IPS-15b (cell line): Measurements from ENCODE around the gene RHBDF1.
"Not testable (repeated sequence)": the region's sequence is repeated elsewhere in the genome, so short reads cannot be mapped to it uniquely, and the experiment has no call there.

Experiments
- H3K27me3 ChIP-seq: one replicate; pipeline ENCODE4 v1.6.1; 2013; ENCODE audit warnings: low read length; ENCODE audit not compliant: control insufficient read depth, insufficient read depth
- H3K36me3 ChIP-seq: one replicate; pipeline ENCODE4 v1.6.1; 2013; ENCODE audit warnings: low read length; ENCODE audit not compliant: control insufficient read depth, insufficient read depth
- H3K4me1 ChIP-seq: one replicate; pipeline ENCODE4 v1.6.1; 2013; ENCODE audit warnings: mild to moderate bottlenecking, low read length; ENCODE audit not compliant: control insufficient read depth, insufficient read depth
- H3K4me3 ChIP-seq: one replicate; pipeline ENCODE4 v1.5.1; 2013; ENCODE audit warnings: low read depth, low read length
- H3K9ac ChIP-seq: one replicate; pipeline ENCODE4 v1.6.1; 2013; ENCODE audit warnings: low read depth, mild to moderate bottlenecking, low read length
- H3K9me3 ChIP-seq: one replicate; pipeline ENCODE4 v1.6.1; 2013; ENCODE audit warnings: mild to moderate bottlenecking, low read length; ENCODE audit not compliant: control insufficient read depth, insufficient read depth

RHBDF1 gene

DNA sequence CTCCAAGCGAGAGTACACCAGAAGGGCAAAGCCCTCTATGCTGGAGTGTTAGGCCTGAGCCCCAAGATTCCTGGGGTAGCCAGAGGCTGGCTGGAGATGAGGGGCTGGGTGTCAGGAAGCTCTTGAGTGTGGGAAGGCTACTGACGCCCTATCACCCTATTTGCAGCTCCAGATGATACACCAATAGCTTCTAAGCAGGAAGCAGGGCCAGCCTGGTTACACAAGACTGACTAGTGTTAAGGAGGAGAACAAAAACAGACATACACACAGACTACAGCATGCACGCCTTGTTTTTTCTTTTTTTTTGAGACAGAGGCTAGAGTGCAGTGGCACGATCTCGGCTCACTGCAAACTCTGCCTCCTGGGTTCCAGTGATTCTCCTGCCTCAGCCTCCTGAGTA, 34.9 kb downstream of the RHBDF1 start:
- Histone ChIP-seq H3K4me1 (no peaks in the 10 kb centered on the region), H3K27me3 (no peaks in the 10 kb centered on the region), H3K4me3 (no peak overlapping the region), H3K9ac (no peak overlapping the region), H3K36me3 (peaks cover 10% of the 10 kb centered on the region), H3K9me3 (no peaks in the 10 kb centered on the region)

- Histone ChIP-seq H3K9me3 (no peaks in the 10 kb centered on the region), H3K36me3 (peaks cover 9% of the 10 kb centered on the region), H3K4me1 (no peaks in the 10 kb centered on the region), H3K27me3 (no peaks in the 10 kb centered on the region), H3K9ac (no peak overlapping the region), H3K4me3 (no peak overlapping the region)
Observed at GRCh38 chr16:36336-36984, 36.0 kb downstream of the RHBDF1 start.

GRCh38 chr16:35678-36305, 36.6 kb downstream of the RHBDF1 start:
- no peak overlapping the region for H3K9ac ChIP-seq
- no peaks in the 10 kb centered on the region for H3K27me3 ChIP-seq
- H3K4me3 ChIP-seq: no peak overlapping the region
- H3K9me3 ChIP-seq: no peaks in the 10 kb centered on the region
- peaks cover 5% of the 10 kb centered on the region for H3K36me3 ChIP-seq
- H3K4me1 ChIP-seq: no peaks in the 10 kb centered on the region

DNA sequence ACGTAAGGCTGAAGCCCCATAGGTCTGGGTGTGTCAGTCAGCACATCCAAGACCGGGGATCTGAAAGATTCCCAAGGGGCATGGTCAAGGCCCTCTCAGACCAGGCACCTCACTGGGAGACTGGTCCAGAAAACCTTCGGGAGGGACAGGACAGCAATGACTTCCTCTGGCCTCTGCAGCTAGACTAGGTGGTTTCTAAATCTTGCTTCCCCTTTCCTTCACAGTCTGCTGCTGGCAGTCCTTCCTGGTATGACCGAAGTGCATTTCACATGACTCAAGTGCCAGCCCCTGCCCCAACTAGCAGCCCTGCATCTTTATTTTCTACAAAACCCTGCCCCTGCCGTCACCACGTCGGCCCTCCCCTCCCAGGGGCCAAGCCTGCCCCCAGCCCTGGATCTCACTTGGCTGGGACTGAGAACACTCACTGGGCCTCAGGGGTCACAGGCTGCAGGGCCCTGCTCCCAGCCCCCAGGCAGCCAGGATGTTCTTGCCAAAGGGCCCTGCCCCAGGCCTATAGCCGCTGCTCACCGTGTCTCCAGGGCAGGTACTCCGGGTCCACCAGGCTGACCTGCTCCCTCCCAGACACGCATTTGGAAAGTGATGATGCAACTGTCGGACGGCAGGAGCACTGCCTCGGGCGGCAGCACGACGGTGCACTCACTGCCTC, 37.3 kb downstream of the RHBDF1 start:
- Histone ChIP-seq H3K4me1 (no peaks in the 10 kb centered on the region), H3K9me3 (no peaks in the 10 kb centered on the region), H3K9ac (no peak overlapping the region), H3K4me3 (no peak overlapping the region), H3K27me3 (no peaks in the 10 kb centered on the region), H3K36me3 (peaks cover 5% of the 10 kb centered on the region)

GRCh38 chr16:34648-34987, 37.8 kb downstream of the RHBDF1 start:
- no peaks in the 10 kb centered on the region for H3K9me3 ChIP-seq
- H3K27me3 ChIP-seq: no peaks in the 10 kb centered on the region
- H3K4me3 ChIP-seq: no peak overlapping the region
- no peak overlapping the region for H3K9ac ChIP-seq
- peaks cover 5% of the 10 kb centered on the region for H3K36me3 ChIP-seq
- H3K4me1 ChIP-seq: no peaks in the 10 kb centered on the region

DNA sequence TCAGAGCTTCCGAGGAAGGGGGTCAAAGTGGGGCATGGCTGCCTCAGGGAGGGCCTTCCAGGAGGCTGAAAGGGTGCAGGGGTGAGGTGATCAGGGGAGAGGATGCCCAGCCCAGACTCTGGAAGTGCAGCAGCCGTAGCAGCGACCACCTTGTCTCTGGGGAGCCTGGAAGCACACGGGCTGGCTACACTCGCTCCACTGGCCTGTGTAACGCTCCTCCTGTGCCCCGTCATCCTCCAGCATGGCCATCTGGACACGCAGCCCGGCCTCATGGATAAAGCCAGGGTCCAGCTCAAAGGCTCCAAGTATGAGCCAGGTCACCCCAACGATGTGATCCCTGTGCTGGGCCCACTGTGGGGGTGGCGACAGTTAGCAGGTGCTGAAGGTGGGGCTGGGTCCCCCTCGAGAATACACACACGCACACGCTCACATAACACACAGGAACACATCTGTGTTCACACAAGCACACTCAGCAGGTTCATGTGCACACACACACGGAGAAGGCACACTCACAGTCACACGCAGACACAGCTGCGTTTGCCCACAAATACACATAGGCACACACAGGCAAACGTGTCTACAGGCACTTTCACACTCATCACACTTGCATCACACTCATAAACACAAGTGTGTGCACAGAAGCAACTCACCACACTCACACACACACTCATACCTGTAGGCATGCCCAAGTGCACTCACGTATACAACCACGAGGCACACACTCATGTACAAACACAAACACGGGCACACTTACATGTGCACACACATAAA, 38.4 kb downstream of the RHBDF1 start:
- no peak overlapping the region for H3K9ac ChIP-seq

DNA sequence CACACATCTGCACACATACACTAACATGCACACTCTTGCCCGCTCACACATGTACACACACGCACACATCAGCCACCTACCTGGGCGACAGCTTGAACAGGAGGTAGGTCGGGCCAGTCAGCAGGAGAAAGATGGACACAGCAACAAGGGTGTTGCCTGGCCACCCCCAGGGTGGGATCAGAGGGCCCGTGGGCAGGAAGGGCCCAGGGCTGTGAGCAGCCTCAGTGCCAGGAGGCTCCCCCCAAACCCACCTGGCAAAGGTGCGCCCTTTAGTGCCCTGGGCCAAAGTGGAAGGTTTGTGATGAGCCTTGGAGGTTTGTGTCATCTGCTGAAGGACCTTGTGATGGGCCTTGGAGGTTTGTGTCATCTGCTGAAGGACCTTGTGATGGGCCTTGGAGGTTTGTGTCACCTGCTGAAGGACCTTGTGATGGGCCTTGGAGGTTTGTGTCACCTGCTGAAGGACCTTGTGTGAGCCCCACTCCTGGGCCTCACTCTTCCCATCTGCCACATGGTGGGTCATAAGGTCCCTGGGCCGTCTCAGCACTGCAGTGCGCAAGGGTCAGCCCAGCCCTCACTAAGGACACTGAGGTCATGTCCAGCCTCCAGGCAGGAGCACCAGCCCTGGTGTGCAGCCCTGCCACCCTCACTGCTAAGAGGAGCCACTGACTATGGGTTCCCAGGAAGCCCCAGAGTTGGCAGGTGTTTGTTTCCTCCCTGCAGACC, 39.1 kb downstream of the RHBDF1 start:
- not testable (repeated sequence) for H3K9ac ChIP-seq, H3K9me3 ChIP-seq, H3K4me1 ChIP-seq, H3K4me3 ChIP-seq, H3K36me3 ChIP-seq, H3K27me3 ChIP-seq

More for the DNA sequence above, 38.4 kb downstream of the RHBDF1 start:
- Histone ChIP-seq H3K9me3 (no peaks in the 10 kb centered on the region), H3K4me3 (no peak overlapping the region), H3K4me1 (no peaks in the 10 kb centered on the region), H3K36me3 (peaks cover 5% of the 10 kb centered on the region), H3K27me3 (no peaks in the 10 kb centered on the region)

DNA sequence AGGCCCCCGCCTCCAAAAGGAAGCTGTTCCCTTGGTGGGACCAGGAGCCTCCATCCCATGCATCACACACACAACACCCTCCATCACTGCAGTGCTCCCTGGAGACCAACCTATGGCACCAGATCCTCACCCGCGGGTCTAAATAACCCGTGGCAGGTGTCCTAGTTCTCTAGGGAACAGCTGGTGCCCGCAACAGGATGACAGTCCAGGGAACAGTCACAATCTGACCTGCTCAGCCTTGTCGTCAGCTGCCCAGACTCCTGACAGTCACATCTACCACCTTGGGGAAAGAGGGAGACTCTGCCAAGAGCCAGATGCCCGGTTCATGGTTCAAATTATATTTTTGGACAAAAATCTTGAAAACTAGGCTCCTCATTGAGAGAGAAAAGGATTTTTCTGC, 41.8 kb downstream of the RHBDF1 start:
- not testable (repeated sequence) for H3K36me3 ChIP-seq, H3K4me3 ChIP-seq, H3K9ac ChIP-seq, H3K9me3 ChIP-seq, H3K27me3 ChIP-seq, H3K4me1 ChIP-seq

DNA sequence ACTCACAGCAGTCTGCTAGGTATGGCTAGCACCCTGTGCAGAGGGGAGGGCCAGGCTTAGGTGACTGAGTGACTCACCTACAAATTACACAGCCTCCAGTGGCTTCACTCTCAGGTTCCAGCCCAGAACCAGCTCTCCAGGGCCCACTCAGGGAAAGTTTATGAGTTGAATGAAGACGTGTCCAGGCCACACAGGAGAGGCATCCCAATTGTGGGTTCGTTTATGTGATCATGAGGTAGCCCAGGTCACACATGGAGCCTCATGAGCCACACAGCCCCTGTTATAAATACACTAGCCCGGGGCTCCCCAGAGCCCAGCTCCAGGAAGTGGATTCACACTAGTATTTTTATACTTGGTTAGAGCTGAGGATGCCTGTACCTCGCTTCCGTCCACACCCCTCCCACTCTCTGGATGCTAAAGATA, 46.5 kb downstream of the RHBDF1 start:
- H3K36me3 ChIP-seq, H3K9ac ChIP-seq, H3K9me3 ChIP-seq, H3K4me1 ChIP-seq, H3K4me3 ChIP-seq, H3K27me3 ChIP-seq: not testable (repeated sequence)

- H3K4me1 ChIP-seq, H3K36me3 ChIP-seq, H3K27me3 ChIP-seq, H3K9ac ChIP-seq, H3K9me3 ChIP-seq, H3K4me3 ChIP-seq: not testable (repeated sequence)
Observed at GRCh38 chr16:24151-24550, 48.3 kb downstream of the RHBDF1 start.

DNA sequence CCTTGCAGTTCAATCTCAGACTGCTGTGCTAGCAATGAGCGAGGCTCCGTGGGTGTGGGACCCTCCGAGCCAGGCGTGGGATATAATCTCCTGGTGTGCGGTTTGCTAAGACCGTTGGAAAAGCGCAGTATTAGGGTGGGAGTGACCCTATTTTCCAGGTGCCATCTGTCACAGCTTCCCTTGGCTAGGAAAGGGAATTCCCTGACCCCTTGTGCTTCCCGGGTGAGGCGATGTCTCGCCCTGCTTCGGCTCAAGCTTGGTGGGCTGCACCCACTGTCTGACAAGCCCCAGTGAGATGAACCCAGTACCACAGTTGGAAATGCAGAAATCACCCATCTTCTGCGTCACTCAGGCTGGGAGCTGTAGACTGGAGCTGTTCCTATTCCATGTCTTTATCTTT, 51.5 kb downstream of the RHBDF1 start:
- H3K4me3 ChIP-seq, H3K9me3 ChIP-seq: not testable (repeated sequence)

More for the DNA sequence above, 51.5 kb downstream of the RHBDF1 start:
- not testable (repeated sequence) for H3K27me3 ChIP-seq, H3K4me1 ChIP-seq, H3K9ac ChIP-seq, H3K36me3 ChIP-seq
